NCI-H1436 (cell line): ENCODE results near the gene PROM1.

Source experiments
- DNase-seq: peaks from one replicate; lab custom pipeline; 2025; lab: John Stamatoyannopoulos, UW

PROM1 gene

GRCh38 chr4:16106956-16107355 lies 23.1 kb upstream of the PROM1 start:
- no peak for DNase-seq

- no peak for DNase-seq
These were observed 20.7 kb upstream of the PROM1 start for GRCh38 chr4:16104520-16104919.

- no peak for DNase-seq
These were observed 18.5 kb upstream of the PROM1 start for GRCh38 chr4:16102356-16102755.

GRCh38 chr4:16100833-16101232 lies 17.0 kb upstream of the PROM1 start:
- DNase-seq = no peak

GRCh38 chr4:16092682-16093319 lies 9.0 kb upstream of the PROM1 start:
- DNase-seq = no peak

GRCh38 chr4:16090096-16090705 lies 6.4 kb upstream of the PROM1 start:
- DNase-seq = no peak

- no peak for DNase-seq
These were observed 5.3 kb upstream of the PROM1 start for GRCh38 chr4:16089156-16089555.

GRCh38 chr4:16088601-16089000 lies 4.8 kb upstream of the PROM1 start:
- no peak for DNase-seq

GRCh38 chr4:16085822-16086221 lies 2.0 kb upstream of the PROM1 start:
- DNase-seq = no peak

GRCh38 chr4:16082426-16083240 lies 1.2 kb downstream of the PROM1 start:
- DNase-seq = no peak

GRCh38 chr4:16082041-16082425 lies 1.8 kb downstream of the PROM1 start:
- no peak for DNase-seq

GRCh38 chr4:16079046-16079445 lies 4.8 kb downstream of the PROM1 start:
- no peak for DNase-seq

GRCh38 chr4:16078195-16078760 lies 5.5 kb downstream of the PROM1 start:
- no peak for DNase-seq

GRCh38 chr4:16077786-16078185 lies 6.0 kb downstream of the PROM1 start:
- DNase-seq = no peak

GRCh38 chr4:16075975-16076757 lies 7.7 kb downstream of the PROM1 start:
- no peak for DNase-seq

- DNase-seq = no peak
These were observed 8.8 kb downstream of the PROM1 start for GRCh38 chr4:16075061-16075460.

GRCh38 chr4:16072168-16072567 lies 11.7 kb downstream of the PROM1 start:
- DNase-seq = no peak

- no peak for DNase-seq
These were observed 13.6 kb downstream of the PROM1 start for GRCh38 chr4:16070203-16070602.

- no peak for DNase-seq
These were observed 16.3 kb downstream of the PROM1 start for GRCh38 chr4:16067515-16067914.

- no peak for DNase-seq
These were observed 17.2 kb downstream of the PROM1 start for GRCh38 chr4:16066586-16067128.

GRCh38 chr4:16065066-16065465 lies 18.8 kb downstream of the PROM1 start:
- DNase-seq = no peak

- DNase-seq = no peak
These were observed 21.2 kb downstream of the PROM1 start for GRCh38 chr4:16062601-16063000.
